Ectodermal cell (in vitro differentiated cells): ENCODE data around the gene EBF4.

Source experiments
- H3K27ac ChIP-seq: 2 replicates; pipeline ENCODE4 v1.7.0; 2013; ENCODE audit warnings: mild to moderate bottlenecking, low read depth, low read length; ENCODE audit not compliant: insufficient read depth, poor library complexity, severe bottlenecking
- H3K27me3 ChIP-seq: 2 replicates; pipeline ENCODE4 v1.7.0; 2013; ENCODE audit warnings: mild to moderate bottlenecking, low read length; ENCODE audit not compliant: insufficient read depth, control insufficient read depth, poor library complexity, severe bottlenecking
- H3K36me3 ChIP-seq: one replicate; pipeline ENCODE4 v1.7.0; 2013; ENCODE audit warnings: low read length; ENCODE audit not compliant: control insufficient read depth, insufficient read depth
- H3K4me1 ChIP-seq: one replicate; pipeline ENCODE4 v1.7.0; 2013; ENCODE audit warnings: low read length; ENCODE audit not compliant: control insufficient read depth, insufficient read depth
- H3K4me3 ChIP-seq: 2 replicates; pipeline ENCODE4 v1.7.0; 2013; ENCODE audit warnings: low read depth, low read length, control low read depth; ENCODE audit not compliant: insufficient read depth
- H3K9me3 ChIP-seq: 2 replicates; pipeline ENCODE4 v1.7.0; 2013; ENCODE audit warnings: mild to moderate bottlenecking, low read length, moderate library complexity; ENCODE audit not compliant: control insufficient read depth
- WGBS, 2 experiments: methylation state at CpG; one replicate each; pipeline ENCODE4 v1.1.7; 2013; ENCODE audit warnings: missing lambda C conversion rate in 2 of 2; 5-methylcytosine and 5-hydroxymethylcytosine counted together

Gene EBF4

GRCh38 chr20:2699775-2700413 is 7.3 kb downstream of the EBF4 start:
- Histone ChIP-seq H3K36me3 (no peaks in the 10 kb centered on the region), H3K4me3 (no peak overlapping the region), H3K9me3 (no peaks in the 10 kb centered on the region), H3K27me3 (peaks cover 58% of the 10 kb centered on the region), H3K4me1 (peaks cover 8% of the 10 kb centered on the region), H3K27ac (no peak overlapping the region)
- whole genome bisulfite sequencing, 2 experiments: 72 to 73% methylated on average over 5 of the region's 5 CpGs

DNA sequence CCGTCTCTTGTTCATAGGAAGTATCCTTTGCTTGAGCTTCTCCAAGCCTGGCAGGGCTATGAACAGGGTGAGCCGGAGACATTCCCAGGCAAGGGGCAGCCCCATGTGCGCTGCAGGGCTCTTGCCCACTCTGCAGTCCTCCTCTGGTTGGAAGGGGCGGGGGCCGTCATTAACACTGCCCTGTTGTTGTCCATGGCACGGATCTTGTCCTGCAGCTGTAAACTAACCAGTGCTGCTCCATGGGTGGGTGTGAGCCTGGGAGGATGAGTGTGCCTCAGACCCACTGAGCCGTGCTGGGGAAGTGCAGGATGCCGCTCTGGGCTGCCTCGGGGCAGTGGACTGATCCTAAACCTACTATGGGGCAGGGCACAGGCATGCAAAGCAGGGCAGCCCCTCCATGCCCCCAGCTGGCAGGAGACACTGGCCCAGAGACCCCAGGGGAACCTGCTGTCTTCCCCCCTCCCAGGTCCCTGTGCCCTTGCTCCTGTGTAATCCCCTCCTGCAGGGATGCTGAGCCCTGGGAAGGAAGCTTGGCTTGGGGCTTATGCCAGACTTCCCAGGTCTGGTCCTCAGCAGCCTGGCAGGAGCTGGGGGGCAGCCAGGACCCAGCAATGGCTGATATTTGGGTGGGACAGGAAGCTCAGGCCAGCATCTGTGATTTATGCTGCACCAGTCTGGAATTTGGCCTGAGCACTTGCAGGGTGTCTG is 8.5 kb downstream of the EBF4 start:
- no peak overlapping the region for H3K4me3 ChIP-seq
- peaks cover 50% of the 10 kb centered on the region for H3K27me3 ChIP-seq
- no peak overlapping the region for H3K27ac ChIP-seq
- no peaks in the 10 kb centered on the region for H3K9me3 ChIP-seq
- 46 to 51% methylated on average over 9 of the region's 9 CpGs for WGBS, 2 experiments
- H3K36me3 ChIP-seq: no peaks in the 10 kb centered on the region
- H3K4me1 ChIP-seq: peaks cover 4% of the 10 kb centered on the region

- WGBS, 2 experiments: 17 to 19% methylated on average over 5 of the region's 5 CpGs
- H3K36me3 ChIP-seq: no peaks in the 10 kb centered on the region
- H3K27ac ChIP-seq: no peak overlapping the region
- H3K4me3 ChIP-seq: no peak overlapping the region
- peaks cover 4% of the 10 kb centered on the region for H3K4me1 ChIP-seq
- no peaks in the 10 kb centered on the region for H3K9me3 ChIP-seq
- peaks cover 48% of the 10 kb centered on the region for H3K27me3 ChIP-seq
Measured at GRCh38 chr20:2701671-2702081, 9.1 kb downstream of the EBF4 start.

DNA sequence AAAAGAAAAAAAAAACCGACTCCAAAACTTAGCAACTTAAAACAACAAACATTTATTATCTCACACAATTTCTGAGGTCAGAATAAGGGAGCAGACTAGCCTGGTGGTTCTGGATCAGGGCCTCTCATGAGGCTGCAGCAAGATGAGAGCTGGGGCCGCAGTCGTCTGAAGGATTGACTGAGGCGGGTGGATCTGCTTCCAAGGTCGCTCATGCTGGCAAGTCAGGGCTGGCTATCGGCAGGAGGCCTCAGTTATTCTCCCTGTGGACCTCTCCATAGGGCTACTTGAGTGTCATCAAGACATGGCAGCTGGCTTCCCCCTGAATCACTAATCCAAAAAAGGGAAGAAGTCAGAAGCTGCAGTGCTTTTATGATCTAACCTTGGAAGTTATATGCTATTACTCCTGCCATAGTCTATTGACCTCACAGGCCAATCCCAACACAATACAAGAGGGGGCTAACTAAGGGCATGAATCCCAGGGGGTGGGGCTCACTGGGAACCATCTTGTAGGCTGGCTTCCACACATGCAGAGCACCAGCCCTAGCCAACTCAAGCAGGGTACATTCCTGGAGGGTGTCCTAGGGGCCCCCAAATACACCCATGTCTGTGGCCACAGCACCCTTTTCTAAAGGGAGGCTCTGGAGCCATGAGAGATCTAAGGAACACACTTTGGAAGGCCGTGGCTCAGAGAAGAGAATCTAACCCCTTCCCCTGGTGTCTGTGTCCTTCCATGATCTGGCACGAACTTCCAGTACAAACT is 11.3 kb downstream of the EBF4 start:
- Histone ChIP-seq H3K4me1 (peaks cover 20% of the 10 kb centered on the region), H3K4me3 (no peak overlapping the region), H3K36me3 (no peaks in the 10 kb centered on the region), H3K9me3 (no peaks in the 10 kb centered on the region), H3K27me3 (peaks cover 40% of the 10 kb centered on the region), H3K27ac (no peak overlapping the region)
- 88 to 90% methylated on average over 8 of the region's 8 CpGs for WGBS, 2 experiments

DNA sequence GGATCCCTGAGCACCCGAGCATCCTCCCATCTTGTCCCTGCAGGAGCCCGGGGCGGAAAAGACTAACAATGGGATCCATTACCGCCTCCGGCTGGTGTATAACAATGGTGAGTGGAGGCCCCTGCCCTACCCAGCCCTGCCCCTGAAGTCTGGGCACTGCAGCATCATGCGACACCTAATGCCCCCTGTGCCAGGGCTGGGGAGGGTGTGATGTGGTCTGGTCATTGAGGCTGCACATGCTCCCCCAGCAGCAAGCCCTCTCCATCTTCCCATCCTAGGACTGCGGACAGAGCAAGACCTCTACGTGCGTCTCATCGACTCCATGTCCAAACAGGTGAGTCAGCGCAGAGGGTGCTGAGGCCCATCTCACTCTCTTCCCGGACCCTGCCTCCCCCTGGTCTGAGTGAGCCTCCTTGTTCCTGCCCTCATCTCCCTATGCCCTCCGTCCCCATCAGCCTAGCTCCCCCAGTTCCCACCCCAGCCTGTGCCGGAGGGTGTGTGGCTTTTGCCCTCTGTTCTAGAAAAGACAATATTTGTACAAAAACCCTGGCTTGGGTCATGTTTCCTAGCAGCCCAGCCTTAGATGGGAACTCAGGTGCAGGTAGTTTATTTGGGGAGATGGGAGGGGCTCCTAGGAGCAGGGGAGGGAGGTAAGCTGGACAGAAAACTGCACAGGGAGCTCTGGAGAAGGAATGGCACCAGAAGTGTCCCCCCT is 13.5 kb downstream of the EBF4 start:
- H3K36me3 ChIP-seq: no peaks in the 10 kb centered on the region
- H3K27ac ChIP-seq: no peak overlapping the region
- 66 to 71% methylated on average over 14 of the region's 14 CpGs for WGBS, 2 experiments
- peaks cover 20% of the 10 kb centered on the region for H3K27me3 ChIP-seq
- no peak overlapping the region for H3K4me3 ChIP-seq
- peaks cover 28% of the 10 kb centered on the region for H3K4me1 ChIP-seq
- no peaks in the 10 kb centered on the region for H3K9me3 ChIP-seq

DNA sequence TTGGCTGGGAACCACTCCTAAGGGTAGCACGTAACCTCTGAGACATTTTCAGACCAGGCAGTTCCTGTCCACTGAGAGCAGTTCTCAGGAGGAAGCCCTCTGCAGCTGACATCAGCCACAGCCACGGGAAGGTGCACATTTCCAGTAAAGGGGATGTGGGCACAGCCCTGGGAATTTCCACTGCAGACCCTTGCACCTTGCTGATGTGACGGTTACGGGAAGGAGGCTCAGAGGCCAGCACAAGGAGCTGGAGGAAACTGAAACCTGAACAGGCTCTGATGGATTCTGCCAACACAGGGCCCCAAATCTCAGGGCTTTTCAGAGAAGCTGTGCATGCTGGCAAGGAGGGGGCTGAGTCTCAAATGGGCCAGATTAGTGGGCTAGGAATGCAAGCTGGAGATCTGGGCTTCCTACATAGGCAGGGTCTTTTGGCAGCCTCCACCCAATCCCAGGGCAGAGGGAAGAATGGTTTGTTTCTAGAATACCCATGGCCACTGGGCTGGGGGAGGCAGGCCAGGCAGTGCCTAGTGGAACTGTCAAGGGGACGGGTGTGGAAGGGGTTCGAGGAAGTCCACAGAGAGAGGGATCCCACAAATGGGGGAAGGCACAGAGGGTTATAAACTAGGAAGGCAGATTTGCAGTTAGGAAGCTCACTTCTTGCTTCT is 14.2 kb downstream of the EBF4 start:
- H3K27ac ChIP-seq: no peak overlapping the region
- WGBS, 2 experiments: 83 to 84% methylated on average over 6 of the region's 6 CpGs
- H3K27me3 ChIP-seq: peaks cover 14% of the 10 kb centered on the region
- H3K36me3 ChIP-seq: no peaks in the 10 kb centered on the region
- H3K4me3 ChIP-seq: no peak overlapping the region
- H3K9me3 ChIP-seq: no peaks in the 10 kb centered on the region
- peaks cover 28% of the 10 kb centered on the region for H3K4me1 ChIP-seq

- Histone ChIP-seq H3K27ac (no peak overlapping the region), H3K9me3 (no peaks in the 10 kb centered on the region), H3K27me3 (peaks cover 8% of the 10 kb centered on the region), H3K4me3 (no peak overlapping the region), H3K36me3 (no peaks in the 10 kb centered on the region), H3K4me1 (peaks cover 28% of the 10 kb centered on the region)
- 81 to 83% methylated on average over 12 of the region's 12 CpGs for WGBS, 2 experiments
Measured at GRCh38 chr20:2707353-2708072, 14.9 kb downstream of the EBF4 start.

DNA sequence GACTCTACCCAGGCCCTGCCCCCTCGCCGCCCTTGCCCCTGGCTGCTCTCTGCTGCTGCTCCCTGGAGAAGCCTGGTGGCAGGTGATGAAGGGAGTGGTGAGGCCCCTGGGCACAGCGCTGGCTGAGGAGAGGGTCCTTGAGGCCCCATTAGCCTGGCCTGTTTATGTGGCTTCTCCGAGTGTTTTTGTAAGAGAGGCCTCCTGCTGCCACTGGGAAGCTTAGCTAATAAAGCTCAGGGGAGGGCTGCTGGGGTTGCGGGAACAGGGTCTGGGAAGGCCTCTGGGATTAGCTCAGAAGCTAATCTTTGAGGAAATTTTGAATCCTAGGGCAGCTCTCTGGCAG is 15.5 kb downstream of the EBF4 start:
- peaks cover 8% of the 10 kb centered on the region for H3K27me3 ChIP-seq
- WGBS, 2 experiments: 48 to 50% methylated on average over 5 of the region's 5 CpGs

DNA sequence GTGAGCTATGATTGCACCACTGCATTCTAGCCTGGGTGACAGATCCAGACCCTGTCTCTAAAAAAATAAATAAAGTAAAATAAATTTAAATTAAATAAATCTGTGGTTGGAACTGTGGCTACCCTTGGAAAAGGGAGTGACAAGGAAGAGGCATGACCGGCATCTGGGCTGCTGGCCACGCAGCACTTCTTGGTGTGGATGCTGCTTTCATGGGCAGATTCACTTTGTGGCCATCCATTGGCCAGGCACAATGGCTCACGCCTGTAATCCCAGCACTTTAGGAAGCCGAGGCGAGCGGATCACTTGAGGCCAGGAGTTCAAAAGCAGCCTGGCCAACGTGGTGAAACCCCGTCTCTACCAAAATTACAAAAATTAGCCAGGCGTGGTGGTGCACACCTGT is 16.1 kb downstream of the EBF4 start:
- no peaks in the 10 kb centered on the region for H3K36me3 ChIP-seq
- H3K4me1 ChIP-seq: peaks cover 28% of the 10 kb centered on the region
- H3K4me3 ChIP-seq: no peak overlapping the region
- H3K9me3 ChIP-seq: no peaks in the 10 kb centered on the region
- H3K27me3 ChIP-seq: peaks cover 8% of the 10 kb centered on the region
- H3K27ac ChIP-seq: no peak overlapping the region
- WGBS, 2 experiments: 86 to 90% methylated on average over 9 of the region's 9 CpGs

More for the DNA sequence above, 15.5 kb downstream of the EBF4 start:
- Histone ChIP-seq H3K9me3 (no peaks in the 10 kb centered on the region), H3K4me3 (no peak overlapping the region), H3K27ac (no peak overlapping the region), H3K4me1 (peaks cover 28% of the 10 kb centered on the region), H3K36me3 (no peaks in the 10 kb centered on the region)
